ENCODE measurements around the gene NFE2L1. TPM values are rescaled to one million over a fixed set of nuclear protein-coding genes. Genes with fewer than 3 reads are reported as not detected.

The NFE2L1 gene
- total RNA-seq, 3 donors from 2014 or later (not counting 1 experiment from before 2014, with no cell fraction given) = 38.6 to 53.4 (median 47.5) TPM

GRCh38 chr17:48100160-48100559 lies 52.0 kb downstream of the NFE2L1 start:
- peaks cover 31 to 51% of the 10 kb centered on the region in 2 donors for H3K4me1 Mint-ChIP-seq
- no peaks in the 10 kb centered on the region for H3K9me3 Mint-ChIP-seq
- H3K27me3 Mint-ChIP-seq (ENCODE audit: low read depth in 2 of 2) = no peaks in the 10 kb centered on the region
- peak overlapping the region in 1 of 2 donors; percentile 92 for H3K27ac Mint-ChIP-seq
- peaks cover 40% of the 10 kb centered on the region for H3K4me1 ChIP-seq (ENCODE audit: control insufficient read depth, insufficient read depth, low read length)
- H3K4me3 ChIP-seq (ENCODE audit: low read length) = no peak overlapping the region
- H3K27ac ChIP-seq (ENCODE audit: low read length) = no peak overlapping the region
- DNase-seq (no peak), ATAC-seq (no peak)
- H3K36me3 ChIP-seq (ENCODE audit: control insufficient read depth, insufficient read depth, low read length) = no peaks in the 10 kb centered on the region
- H3K27me3 ChIP-seq (ENCODE audit: control insufficient read depth, insufficient read depth, low read length) = no peaks in the 10 kb centered on the region
- peak overlapping the region; percentile 93 for H3K4me3 Mint-ChIP-seq
- H3K36me3 Mint-ChIP-seq = no peaks in the 10 kb centered on the region
- intact Hi-C loops (cut with micrococcal nuclease) = loop anchor here (2.0 to 10.0 kb wide), 2 partner anchors 51 to 155 kb away; partner anchors contain the start of genes NFE2L1 and PNPO
- TF ChIP-seq CTCF (IDR thresholded peaks at IDR 0.05) = no peak
- peaks cover 7% of the 10 kb centered on the region for H3K9me3 ChIP-seq (ENCODE audit: control insufficient read depth, insufficient read depth, low read length)
- 93% methylated on average over 8 of the region's 10 CpGs for WGBS (ENCODE audit: insufficient coverage)

- peak overlapping the region; percentile 30 for H3K27ac ChIP-seq (ENCODE audit: low read length)
- intact Hi-C loops (cut with micrococcal nuclease) = loop anchor here (2.0 to 10.0 kb wide), 2 partner anchors 52 to 156 kb away; partner anchors contain the start of genes NFE2L1 and PNPO
- peaks cover 7% of the 10 kb centered on the region for H3K9me3 ChIP-seq (ENCODE audit: control insufficient read depth, insufficient read depth, low read length)
- no peak for TF ChIP-seq CTCF (IDR thresholded peaks at IDR 0.05)
- peaks cover 31 to 51% of the 10 kb centered on the region in 2 donors for H3K4me1 Mint-ChIP-seq
- WGBS (ENCODE audit: insufficient coverage) = 2% methylated on average over 23 of the region's 23 CpGs
- H3K4me1 ChIP-seq (ENCODE audit: control insufficient read depth, insufficient read depth, low read length) = peaks cover 40% of the 10 kb centered on the region
- no peaks in the 10 kb centered on the region for H3K27me3 ChIP-seq (ENCODE audit: control insufficient read depth, insufficient read depth, low read length)
- peak overlapping the region; percentile 83 for H3K4me3 ChIP-seq (ENCODE audit: low read length)
- no peaks in the 10 kb centered on the region for H3K27me3 Mint-ChIP-seq (ENCODE audit: low read depth in 2 of 2)
- peak overlapping the region; percentile 93 for H3K4me3 Mint-ChIP-seq
- H3K9me3 Mint-ChIP-seq = no peaks in the 10 kb centered on the region
- no peaks in the 10 kb centered on the region for H3K36me3 Mint-ChIP-seq
- DNase-seq (no peak), ATAC-seq (no peak)
- peak overlapping the region; percentile 86 to 92 for H3K27ac Mint-ChIP-seq
- H3K36me3 ChIP-seq (ENCODE audit: control insufficient read depth, insufficient read depth, low read length) = no peaks in the 10 kb centered on the region
Measured at GRCh38 chr17:48100591-48101011, 52.4 kb downstream of the NFE2L1 start.

GRCh38 chr17:48101012-48101720 lies 53.0 kb downstream of the NFE2L1 start, which contains the start of gene CBX1:
CBX1 (minus strand) TSS chr17:48101478; CDS start chr17:48077004, 24,474 bp downstream.
- intact Hi-C loops (cut with micrococcal nuclease) = loop anchor here (2.0 to 10.0 kb wide), 2 partner anchors 52 to 156 kb away; partner anchors contain the start of genes NFE2L1 and PNPO
- Histone ChIP-seq H3K36me3 (ENCODE audit: control insufficient read depth, insufficient read depth, low read length) (no peaks in the 10 kb centered on the region), H3K27ac (ENCODE audit: low read length) (peak within 1 kb of the TSS; percentile 59), H3K4me3 (ENCODE audit: low read length) (peak within 1 kb of the TSS; percentile 83), H3K27me3 (ENCODE audit: control insufficient read depth, insufficient read depth, low read length) (no peaks in the 10 kb centered on the region), H3K4me1 (ENCODE audit: control insufficient read depth, insufficient read depth, low read length) (peaks cover 40% of the 10 kb centered on the region), H3K9me3 (ENCODE audit: control insufficient read depth, insufficient read depth, low read length) (peaks cover 7% of the 10 kb centered on the region)
- no peaks in the 10 kb centered on the region for H3K9me3 Mint-ChIP-seq
- peaks cover 31 to 51% of the 10 kb centered on the region in 2 donors for H3K4me1 Mint-ChIP-seq
- under 1% methylated on average over 79 of the region's 79 CpGs for WGBS (ENCODE audit: insufficient coverage)
- no peaks in the 10 kb centered on the region for H3K27me3 Mint-ChIP-seq (ENCODE audit: low read depth in 2 of 2)
- no peak for TF ChIP-seq CTCF (IDR thresholded peaks at IDR 0.05)
- H3K4me3 Mint-ChIP-seq = peak within 1 kb of the TSS; percentile 93
- H3K27ac Mint-ChIP-seq = peak within 1 kb of the TSS; percentile 86 to 92
- ATAC-seq (peak; percentile 92 to 98 (median 94)), DNase-seq (peak; percentile 86 to 96)
- no peaks in the 10 kb centered on the region for H3K36me3 Mint-ChIP-seq
